ENCODE measurements around the gene DMD.
"Not testable (repeated sequence)": the region's sequence is repeated elsewhere in the genome, so short reads cannot be mapped to it uniquely, and the experiment has no call there.

Gene DMD

DNA sequence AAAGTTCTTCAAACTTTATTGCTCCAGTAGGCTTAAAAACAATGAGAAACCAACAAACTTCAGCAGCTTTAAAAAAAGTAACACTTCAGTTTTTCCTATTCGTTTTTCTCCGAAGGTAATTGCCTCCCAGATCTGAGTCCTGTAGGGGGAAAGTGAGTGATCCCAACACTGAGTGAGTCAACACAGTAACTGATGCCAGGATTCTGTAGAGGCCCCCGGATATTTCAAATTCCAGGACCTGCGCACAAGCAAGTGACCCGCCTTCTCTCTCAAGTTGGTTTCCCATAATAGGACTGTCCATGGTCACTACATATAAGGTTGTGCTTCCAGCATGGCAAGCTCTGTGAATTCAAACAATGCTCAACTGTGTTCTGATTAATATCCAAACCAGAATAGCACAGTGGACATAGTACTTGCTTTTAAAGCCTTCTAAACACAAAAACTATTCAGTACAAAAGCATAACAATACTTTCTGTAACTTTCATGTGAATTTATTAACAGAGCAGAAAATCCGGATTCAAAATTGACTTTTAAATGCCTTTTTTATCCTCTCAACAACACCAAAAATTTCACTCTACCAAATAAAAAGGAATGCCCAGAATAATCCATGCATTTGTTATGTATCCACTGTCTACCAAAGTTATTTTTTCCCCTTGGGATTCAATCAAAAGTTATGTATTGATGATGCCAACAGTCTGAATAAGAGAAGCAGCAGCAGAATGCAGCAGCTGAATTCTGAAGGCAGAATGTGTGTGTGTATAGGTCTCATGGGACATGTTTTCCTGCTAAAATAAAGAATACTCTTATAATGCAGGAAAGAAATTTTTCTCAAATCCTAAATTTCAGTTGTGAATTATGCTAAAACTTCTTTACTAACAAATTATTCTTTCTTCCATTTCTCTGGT is at the start of gene DMD:
TSS of gene DMD (minus strand) at position 194 of the 905 bp plus-strand sequence. CDS start 237 bp downstream, outside the sequence.
- DNase-seq, result no peak

DNA sequence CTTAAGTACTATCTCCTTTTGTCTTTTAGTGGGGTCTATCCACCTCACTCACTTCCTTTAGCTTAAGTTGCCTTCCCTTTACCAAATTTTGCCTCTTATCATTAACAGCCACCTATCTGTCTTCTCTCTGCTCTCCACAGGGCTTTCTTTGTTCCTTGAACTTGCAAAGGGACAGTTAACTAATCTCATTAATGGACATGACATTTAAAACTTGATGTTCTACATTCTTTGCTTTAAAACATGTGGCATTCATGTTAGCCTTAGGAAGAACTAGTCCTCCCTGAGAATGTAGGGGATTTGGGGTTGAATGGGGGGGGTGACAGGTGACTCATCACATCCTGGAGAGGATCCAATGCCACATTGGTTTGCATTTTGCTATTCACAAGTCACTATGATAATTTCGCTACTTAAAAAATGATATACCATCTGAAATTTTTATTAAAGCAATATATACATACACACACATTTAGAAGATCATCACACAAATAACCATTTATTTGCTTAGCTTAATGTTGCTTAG is 41.0 kb upstream of the DMD start:
- DNase-seq, result no peak

DNA sequence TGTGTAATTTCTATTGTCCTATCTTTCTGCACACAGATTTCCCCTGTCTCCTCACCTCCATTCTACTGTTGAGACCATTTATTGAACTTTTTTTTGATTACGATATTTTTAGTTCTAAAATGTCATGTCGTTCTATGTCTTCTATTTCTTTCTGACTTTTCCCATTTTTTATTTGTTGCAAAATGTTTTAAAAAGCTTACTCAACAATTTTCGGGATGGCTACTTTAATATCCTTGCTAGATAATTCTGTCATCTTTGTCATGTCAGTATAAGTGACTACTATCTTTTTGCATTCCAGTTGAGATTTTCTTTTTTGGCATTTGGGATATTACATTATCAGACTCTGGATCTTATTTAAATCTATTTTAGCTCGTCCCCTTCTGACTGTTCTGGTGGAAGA is 7.5 kb upstream of the DMD start:
- DNase-seq, result no peak

DNA sequence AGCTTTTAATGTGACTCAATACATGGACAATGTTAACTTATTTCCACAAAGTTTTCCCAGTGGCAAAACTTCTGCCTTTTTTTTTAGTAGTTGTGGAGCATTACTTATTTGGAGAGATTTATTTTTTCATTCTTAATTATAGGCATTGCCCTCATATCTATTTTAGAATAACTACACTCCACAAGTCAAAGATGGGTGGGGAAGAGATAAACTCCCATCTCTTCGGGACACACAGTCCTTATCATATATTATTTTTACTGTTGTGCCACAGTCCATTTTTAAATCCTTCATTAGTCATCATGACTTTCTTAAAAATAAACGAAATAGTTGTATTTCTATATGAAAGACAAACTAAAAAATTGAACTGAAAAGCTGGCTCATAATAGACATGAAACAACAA is 1.2 kb downstream of the DMD start:
- no peak for DNase-seq

DNA sequence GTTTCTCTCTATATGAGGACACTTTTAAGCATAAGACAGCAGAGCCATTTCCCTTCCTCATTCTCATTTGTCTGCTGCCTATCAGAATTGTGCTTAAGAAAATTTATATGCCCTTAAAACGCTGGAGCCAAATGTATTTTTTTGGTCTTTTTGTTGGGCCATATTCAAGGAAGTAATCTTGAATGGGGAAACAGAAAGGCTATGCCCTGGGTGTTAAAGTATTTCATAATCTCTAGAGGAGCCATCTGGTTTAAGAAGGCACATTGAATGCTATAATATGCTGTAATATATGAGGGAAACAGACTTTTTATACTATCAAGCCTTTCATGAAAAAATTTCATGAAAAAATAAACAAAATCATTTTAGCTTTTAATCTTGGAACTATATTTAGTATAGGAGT is 4.3 kb downstream of the DMD start:
- no peak for DNase-seq

DNA sequence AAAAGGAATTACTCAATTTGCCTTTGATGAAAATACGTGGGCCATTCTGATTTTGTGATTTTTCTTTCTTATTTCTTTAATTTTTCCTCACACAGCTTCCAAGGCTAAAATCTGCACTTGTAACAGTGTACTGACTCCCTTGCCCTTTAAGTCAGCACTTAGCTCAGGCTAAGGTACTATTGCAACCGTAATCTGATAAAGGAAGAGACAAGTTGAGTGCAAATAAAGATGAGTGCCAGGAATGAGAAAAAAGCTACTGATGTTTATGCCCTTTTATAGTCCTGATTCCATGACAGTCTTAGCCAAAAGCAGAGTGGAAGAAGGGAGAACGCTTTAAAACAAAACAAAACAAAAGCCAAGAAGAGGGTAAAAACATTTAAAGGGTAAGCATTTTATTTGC is 6.0 kb downstream of the DMD start:
- DNase-seq, result no peak

DNA sequence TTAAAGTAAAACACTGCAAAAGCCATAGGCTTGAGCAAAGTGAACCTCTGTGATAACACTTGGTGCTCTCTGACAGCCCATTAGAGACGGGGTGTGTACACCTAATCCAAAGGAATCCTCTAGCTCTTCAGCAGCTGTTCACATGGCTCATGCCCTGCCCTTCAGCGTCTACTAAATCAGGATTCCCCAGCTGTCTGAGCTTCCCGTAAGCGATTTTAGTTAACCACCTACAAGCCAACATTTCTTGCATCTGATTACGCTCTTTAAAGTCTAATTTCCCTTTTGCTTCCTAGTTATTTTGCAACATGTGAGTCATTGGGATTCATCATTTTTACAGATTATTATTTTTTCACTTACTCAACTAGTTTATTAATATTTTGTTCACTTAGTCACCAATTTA is 6.5 kb downstream of the DMD start:
- DNase-seq, result no peak

DNA sequence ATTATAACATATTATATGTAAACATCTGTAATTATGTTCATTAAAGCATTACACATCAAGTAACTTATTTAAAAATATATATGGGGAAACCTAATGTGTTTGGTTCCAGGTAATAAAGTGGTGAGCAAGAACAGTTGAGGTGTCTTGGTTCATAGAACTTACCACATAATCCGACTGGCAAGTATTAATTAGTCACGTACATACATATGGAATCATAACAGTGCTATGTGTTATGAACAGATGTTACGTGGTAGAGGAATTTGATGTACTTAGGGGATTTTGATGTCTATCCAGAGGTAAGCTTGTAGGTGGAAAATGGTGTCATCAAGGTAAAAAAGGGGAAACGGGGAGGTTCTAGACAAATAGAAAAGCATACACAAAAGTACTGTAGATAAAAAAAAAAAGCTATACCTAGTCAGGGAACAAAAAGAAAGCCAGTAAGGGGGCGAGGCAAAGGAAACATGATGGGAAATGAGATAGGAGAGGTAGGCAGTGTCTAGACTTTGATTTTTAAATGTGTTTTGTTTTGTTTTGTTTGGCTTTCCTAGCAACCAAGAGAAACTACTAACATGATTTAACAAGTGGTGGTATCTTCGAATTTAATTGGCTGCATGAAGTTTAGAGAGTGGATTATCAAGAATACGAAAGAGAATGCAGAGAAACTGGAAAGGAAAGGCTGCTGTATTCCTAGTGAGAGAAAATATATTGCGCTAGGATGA is 12.6 kb downstream of the DMD start:
- DNase-seq, result no peak

DNA sequence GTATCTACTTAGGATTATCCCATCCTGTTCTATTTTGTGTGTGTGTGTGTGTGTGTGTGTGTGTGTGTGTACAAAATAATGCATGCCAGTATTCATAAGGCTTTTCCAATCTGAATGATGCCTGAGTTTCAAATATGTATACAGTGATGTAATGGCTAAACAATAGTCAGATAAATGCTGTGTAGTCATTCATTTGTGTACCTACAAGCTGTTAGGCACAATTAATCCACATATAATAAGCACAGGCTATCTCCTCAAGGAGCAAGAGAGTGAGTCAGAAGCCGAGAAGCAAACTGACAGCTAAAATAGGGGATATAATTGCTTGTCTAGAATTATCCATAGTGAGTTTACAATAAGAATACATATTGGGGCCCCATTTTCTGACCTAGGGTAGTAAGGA is 15.7 kb downstream of the DMD start:
- no peak for DNase-seq

DNA sequence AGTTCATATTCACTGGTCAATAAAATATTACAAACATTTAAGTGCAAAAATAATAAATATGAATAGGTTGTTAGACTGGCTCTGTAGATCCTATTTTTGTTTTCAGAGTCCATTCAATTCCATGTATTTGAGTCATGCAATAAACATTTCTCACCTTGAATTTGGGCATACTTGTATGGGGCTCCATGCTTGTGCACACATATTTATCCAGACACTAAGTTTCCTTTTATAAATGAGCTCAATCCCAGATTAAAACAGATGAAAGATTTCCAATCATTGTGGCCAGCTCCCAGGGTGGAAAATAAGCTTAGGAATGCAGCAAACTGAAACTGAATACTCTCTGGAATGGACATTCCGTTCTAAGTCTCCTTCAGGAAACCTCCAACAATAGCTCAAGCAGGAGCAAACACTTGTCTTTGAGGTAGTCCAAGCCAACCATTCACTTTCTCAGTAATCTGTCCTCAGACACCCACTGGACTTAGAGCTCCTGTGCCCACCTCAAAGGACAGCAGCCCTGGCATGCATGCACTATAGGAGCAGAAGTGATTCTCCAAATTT is 16.4 kb downstream of the DMD start:
- DNase-seq, result no peak

DNA sequence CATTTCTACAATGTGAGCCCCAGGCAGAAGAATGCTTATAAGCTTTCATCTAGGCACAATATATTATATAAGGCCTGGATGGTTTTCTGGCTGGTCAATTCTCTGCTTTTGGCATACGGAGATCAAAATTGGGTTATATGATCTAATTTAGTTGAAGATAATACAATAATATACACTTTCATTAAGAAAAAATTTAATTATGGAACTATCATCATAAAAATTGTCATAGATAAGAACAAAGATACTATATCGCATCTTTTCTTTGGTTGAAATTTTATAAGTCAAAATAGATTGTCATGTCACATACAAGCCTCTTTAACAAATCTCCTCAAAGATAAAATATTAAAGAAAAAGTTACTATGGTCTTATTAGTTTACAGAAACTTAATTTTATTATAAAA is 17.1 kb downstream of the DMD start:
- DNase-seq, result no peak

DNA sequence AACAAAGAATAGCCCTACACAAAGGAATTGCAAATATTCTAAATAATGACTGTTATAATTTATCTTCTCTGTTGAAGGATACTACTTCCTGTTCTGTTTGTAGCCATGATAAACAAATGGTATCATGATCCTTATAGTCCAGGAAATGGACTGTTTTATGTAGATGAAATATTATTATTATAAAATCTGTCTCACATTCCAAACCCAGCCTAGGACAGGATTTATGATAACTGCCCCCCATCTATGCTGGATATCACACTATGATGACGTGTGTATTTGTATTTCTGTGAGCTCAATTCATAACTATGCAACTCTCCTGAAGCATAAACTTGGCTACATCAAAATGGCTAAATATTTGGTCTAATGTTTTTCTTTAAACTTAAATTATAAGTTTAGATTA is 21.3 kb downstream of the DMD start:
- DNase-seq, result no peak

DNA sequence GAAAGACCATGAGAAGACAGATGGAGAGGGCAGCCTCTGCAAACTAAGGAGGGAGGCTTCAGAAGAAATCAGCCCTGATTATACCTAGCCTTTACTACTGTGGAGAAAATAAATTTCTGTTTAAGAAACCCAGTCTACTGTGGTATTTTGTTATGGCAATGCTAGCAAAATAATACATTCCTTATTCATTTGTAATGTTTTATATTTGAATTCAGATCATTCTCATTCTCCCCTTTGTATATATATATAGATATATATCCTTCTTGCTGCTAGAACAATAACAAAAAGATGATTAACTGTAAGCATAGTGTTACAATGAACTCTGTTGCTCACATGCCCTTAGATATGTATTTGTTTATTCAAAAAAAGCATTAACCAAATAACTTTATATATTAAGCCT is 22.5 kb downstream of the DMD start:
- no peak for DNase-seq

DNA sequence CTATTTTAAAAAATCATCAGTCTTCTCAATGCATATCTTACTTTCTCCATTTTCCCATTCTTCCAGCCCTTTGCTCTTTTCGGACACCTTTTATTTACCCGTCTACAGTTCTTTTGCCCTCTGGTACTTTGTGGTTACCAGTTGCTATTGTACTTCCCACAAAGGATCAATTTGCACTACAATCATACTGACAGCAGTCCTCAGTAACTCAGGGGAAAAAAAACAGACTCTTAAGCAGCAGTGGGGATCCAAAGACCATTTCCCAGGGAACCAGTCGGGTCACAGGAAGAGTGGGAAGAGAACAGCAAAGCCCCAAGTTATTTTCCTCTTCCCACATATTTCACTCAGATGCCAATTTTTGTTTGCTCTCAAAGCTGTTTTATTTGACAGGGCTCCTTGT is 23.1 kb downstream of the DMD start:
- no peak for DNase-seq

DNA sequence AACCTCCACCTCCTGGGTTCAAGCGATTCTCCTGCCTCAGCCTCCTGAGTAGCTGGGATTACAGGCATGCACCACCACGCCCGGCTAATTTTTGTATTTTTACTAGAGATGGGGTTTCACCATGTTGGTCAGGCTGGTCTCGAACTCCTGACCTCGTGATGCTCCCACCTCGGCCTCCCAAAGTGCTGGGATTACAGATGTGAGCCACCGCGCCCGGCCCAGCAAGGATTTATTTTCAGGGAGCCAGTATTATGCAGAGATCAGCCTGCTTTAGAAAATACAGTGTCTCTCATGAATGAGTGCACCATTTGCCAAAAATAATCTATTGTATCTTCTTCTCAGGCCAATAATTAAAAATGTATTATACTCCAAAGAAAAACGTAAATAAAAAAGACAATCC is 26.5 kb downstream of the DMD start:
- DNase-seq, result not testable (repeated sequence)

DNA sequence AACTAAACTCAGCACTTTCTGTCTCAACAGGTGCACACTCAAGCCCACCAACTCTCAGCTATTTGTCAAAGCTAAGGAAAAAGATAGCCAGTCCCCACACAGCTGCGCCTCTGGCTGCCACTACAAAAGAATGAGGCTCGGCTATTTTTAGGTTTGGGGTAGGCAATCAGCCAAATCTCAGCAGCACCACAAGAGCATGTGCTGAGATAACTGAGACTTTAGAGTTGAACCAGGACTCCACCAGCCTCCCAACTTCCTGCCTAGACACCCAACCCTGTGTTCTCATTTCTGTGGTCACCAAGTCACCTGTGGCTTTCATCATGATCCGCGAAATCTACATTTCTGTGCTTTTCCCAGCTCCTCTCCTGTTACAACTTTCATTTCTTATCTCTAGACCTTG is 28.0 kb downstream of the DMD start:
- DNase-seq, result no peak

DNA sequence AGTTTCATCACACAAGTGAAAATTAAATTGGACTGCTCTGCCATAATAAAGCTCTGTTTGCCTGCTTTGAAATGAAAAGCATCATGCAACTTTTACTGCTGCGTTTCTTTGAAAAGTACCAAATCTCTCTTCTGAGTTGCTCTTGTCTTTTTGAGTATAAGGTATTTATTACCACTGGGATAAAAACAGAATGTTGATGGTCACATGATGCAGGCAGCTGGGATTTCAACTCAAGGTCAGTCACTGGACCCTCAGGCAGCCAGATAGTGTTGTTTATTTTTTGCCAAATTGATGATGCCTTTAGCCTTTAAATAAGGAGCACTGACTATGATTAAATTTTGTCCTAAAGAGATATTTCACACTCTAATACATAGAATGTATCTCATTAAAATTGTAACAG is 32.7 kb downstream of the DMD start:
- no peak for DNase-seq

DNA sequence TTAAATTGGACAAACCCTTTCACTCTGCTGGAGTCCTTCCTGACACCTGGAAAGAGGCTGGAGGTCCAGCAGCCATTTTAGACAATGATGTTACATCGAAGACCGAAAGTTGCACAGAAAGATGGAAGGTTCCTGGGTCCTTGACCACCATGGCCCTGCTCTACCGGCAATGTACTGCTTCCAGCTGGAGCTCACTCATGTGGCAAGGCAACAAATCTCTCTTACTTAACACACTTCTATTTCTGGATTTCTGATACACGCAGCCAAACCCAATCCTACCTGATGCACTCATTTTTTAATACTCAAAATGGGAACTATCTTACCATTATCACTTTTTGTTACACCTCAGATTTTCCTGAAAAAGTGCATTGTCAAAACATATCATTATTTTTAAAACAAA is 33.1 kb downstream of the DMD start:
- no peak for DNase-seq

DNA sequence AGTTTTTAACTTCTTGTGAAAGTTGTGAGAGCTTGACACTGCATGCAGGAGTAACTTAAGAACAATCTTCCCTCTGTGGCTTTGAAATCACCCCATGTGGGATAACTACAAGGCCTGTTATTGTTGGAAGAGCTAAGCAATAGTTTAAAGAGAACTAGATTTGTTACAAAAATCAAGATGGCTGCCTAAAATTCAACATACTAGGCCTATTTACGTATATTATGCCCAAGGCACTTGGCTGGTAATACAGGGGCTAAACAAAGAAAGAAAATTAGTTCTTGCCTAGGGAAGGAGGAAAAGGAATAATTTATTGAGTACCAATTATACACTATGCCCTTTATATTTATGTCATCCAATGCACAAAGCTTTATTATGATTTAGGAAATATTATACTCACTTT is 36.1 kb downstream of the DMD start:
- DNase-seq, result no peak

DNA sequence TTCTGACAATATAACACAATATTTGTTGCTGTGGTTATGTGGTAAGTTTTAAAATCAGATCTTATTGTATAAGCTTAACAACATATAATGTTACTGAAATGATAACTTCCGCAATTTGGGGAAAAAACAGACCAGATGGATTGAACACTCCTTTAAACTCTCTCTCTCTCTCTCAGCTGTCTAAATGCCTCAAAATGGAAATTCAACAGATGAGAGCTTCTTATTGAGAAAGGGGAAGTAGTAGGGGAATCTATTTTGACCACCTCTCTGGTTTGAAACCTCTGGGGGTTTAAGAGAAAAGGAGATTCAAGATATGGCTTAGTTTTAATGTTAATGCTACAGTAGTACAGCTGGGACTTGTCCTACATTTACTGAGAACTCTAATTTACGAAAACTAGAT is 40.3 kb downstream of the DMD start:
- DNase-seq, result no peak

DNA sequence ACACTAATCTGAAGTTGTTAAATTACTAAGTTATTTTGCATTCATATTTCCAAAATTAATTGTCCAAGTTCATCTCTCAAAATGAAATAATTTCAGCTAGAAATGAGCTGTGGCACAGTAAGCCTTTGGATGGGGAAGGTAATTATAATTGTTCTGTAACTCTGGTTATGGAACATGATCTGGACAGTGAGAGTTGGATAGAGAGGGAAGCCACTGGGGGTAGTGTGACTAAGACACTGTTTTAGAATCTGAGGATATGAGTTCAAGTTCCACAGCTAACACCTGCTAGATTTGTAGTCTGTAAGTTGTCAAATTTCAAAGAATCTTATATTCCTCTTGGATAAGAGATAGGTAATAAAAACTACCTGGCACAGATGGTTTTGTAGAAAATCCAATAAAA is 49.5 kb downstream of the DMD start:
- DNase-seq, result no peak

DNA sequence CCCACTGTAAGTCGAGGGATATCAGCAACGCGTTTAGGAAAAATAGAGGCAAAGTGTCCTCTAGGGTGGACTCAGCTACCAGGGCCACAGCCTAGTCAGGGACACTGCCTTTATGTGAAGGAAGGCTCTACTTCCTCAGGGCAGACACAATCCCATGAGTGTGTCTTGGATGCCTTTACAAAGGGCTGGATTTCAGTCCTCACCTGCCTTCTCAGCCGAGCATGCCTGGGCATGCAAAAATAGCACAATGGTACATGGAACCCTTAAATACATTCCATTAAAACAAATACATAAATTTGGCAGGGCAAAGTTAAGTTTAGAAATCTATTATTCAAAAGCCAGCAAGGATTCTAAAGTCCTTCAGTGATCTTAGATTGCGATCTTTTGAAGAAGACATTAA is 51.1 kb downstream of the DMD start:
- no peak for DNase-seq

DNA sequence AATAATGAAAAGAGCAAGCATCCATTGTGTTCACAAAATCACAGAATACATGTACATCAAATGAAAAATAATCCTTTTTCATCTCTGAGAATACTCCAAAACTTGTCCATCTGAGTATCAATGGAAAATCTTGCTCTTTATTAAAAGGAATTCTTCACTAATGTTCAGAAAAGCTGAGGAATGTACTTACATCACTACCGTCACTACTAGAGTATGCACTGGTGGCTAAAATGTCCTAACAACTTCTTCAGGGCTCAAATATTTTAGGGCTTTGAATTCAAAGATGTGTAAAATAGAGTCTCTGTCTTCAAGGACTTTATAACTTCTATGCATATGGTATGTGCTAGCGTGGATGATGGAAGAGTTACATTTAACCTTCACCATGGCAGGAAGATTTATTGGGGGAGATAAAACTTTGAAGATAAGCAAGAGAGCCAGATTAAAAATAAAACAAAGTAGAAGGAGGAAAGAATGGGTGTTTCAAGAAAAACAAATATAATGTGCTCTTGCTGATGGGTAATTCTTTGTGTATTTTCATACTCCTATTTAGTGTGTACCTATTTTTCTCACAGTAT is 55.1 kb downstream of the DMD start:
- no peak for DNase-seq

DNA sequence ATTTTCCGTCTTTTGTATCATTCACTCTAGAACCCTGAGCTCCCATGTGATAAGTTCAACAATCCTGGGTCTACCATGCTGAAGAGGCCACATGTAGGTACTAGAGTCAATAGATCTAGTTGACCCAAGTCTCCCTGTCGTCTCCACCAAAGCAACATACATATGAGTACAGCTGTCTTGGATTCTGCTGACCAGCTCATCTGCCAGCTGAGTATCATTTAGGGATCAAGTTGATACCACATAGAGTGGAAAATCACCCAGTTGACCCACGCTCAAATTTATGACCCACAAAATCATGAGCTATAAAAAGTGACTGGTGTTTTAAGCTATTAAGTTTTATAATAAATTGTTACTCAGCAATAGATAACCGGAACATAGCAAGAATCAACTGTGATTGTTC is 61.8 kb downstream of the DMD start:
- DNase-seq, result no peak

Measured in EL (cell line).